ENCODE measurements around the gene MTFR2.

MTFR2 gene

GRCh38 chr6:136249811-136250685, at the start of gene MTFR2:
TSS of gene MTFR2 (minus strand) at chr6:136250311. CDS start at chr6:136249099, 1,212 bp downstream.
- in situ Hi-C loops (cut with HindIII; ENCODE audit: low sequenced_read_pairs): no loop called here

- in situ Hi-C loops (cut with HindIII; ENCODE audit: low sequenced_read_pairs): no loop called here
These were observed 44.5 kb upstream of the MTFR2 start for GRCh38 chr6:136294621-136295020.

- in situ Hi-C loops (cut with HindIII; ENCODE audit: low sequenced_read_pairs): no loop called here
These were observed 40.4 kb upstream of the MTFR2 start for GRCh38 chr6:136290410-136291010.

GRCh38 chr6:136289579-136290409, 39.7 kb upstream of the MTFR2 start, which contains the start of gene BCLAF1:
TSS of gene BCLAF1 (minus strand) at chr6:136289846. CDS start at chr6:136279866, 9,980 bp downstream.
- in situ Hi-C loops (cut with HindIII; ENCODE audit: low sequenced_read_pairs): no loop called here

- in situ Hi-C loops (cut with HindIII; ENCODE audit: low sequenced_read_pairs): no loop called here
These were observed 39.1 kb upstream of the MTFR2 start for GRCh38 chr6:136289327-136289578.

- in situ Hi-C loops (cut with HindIII; ENCODE audit: low sequenced_read_pairs): no loop called here
These were observed 38.6 kb upstream of the MTFR2 start for GRCh38 chr6:136288566-136289326.

- in situ Hi-C loops (cut with HindIII; ENCODE audit: low sequenced_read_pairs): no loop called here
These were observed 34.8 kb upstream of the MTFR2 start for GRCh38 chr6:136284909-136285308.

GRCh38 chr6:136282906-136283305, 32.8 kb upstream of the MTFR2 start:
- in situ Hi-C loops (cut with HindIII; ENCODE audit: low sequenced_read_pairs): no loop called here

GRCh38 chr6:136280032-136280609, 30.0 kb upstream of the MTFR2 start:
- in situ Hi-C loops (cut with HindIII; ENCODE audit: low sequenced_read_pairs): no loop called here

- in situ Hi-C loops (cut with HindIII; ENCODE audit: low sequenced_read_pairs): no loop called here
These were observed 24.0 kb upstream of the MTFR2 start for GRCh38 chr6:136274062-136274461.

- in situ Hi-C loops (cut with HindIII; ENCODE audit: low sequenced_read_pairs): no loop called here
These were observed 15.0 kb upstream of the MTFR2 start for GRCh38 chr6:136265101-136265500.

GRCh38 chr6:136262940-136263339, 12.8 kb upstream of the MTFR2 start:
- in situ Hi-C loops (cut with HindIII; ENCODE audit: low sequenced_read_pairs): no loop called here

GRCh38 chr6:136254851-136255466, 4.8 kb upstream of the MTFR2 start:
- in situ Hi-C loops (cut with HindIII; ENCODE audit: low sequenced_read_pairs): no loop called here

- in situ Hi-C loops (cut with HindIII; ENCODE audit: low sequenced_read_pairs): no loop called here
These were observed 3.6 kb upstream of the MTFR2 start for GRCh38 chr6:136253734-136254133.

GRCh38 chr6:136252441-136252840, 2.3 kb upstream of the MTFR2 start:
- in situ Hi-C loops (cut with HindIII; ENCODE audit: low sequenced_read_pairs): no loop called here

GRCh38 chr6:136251394-136251793, 1.3 kb upstream of the MTFR2 start:
- in situ Hi-C loops (cut with HindIII; ENCODE audit: low sequenced_read_pairs): no loop called here

- in situ Hi-C loops (cut with HindIII; ENCODE audit: low sequenced_read_pairs): no loop called here
These were observed 536 bp upstream of the MTFR2 start for GRCh38 chr6:136250686-136251008.

- in situ Hi-C loops (cut with HindIII; ENCODE audit: low sequenced_read_pairs): no loop called here
These were observed 775 bp downstream of the MTFR2 start for GRCh38 chr6:136249336-136249735.

- in situ Hi-C loops (cut with HindIII; ENCODE audit: low sequenced_read_pairs): no loop called here
These were observed 6.0 kb downstream of the MTFR2 start for GRCh38 chr6:136244061-136244616.

Measured in DLD1 (cell line).